Activated naive CD4-positive, alpha-beta T cell treated with anti-CD3 and anti-CD28 coated beads, Interleukin-2, amount 50 U/mL, for 16 hours (primary cell): Measurements from ENCODE around the gene XRCC5.

Experiments used
- DNase-seq: peaks from one replicate; pipeline ENCODE4 v3.0.0-alpha.2; 2020

The XRCC5 gene

DNA sequence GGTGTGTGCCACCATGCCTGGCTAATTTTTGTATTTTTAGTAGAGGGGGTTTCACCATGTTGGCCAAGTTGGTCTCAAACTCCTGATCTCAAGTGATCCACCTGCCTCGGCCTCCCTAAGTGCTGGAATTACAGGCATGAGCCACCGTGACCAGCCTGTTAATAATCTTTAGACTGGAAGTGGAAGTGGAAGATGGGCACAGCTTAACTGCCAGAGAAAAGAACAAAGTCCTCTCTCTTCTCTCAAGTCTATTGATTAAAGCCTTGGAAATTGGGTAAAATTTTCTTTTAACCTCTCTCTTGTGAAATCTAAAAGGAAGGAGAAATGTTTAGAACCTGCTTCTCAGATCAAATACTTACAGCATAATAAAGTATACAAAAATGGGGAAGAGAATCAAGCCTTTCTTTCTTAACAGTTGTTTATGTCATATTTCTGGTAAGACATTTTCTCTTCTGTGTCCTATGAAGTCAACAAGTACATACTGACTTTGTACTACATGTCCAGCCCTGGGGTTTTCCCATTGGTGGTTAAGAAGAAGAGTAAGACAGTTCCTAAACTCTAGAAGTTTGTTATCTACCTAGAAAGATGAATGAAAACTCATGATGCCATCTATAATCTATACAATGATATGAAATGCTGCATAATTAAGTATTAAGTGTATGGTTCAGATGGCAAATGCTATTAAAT lies 22.8 kb upstream of the XRCC5 start:
- no peak for DNase-seq

DNA sequence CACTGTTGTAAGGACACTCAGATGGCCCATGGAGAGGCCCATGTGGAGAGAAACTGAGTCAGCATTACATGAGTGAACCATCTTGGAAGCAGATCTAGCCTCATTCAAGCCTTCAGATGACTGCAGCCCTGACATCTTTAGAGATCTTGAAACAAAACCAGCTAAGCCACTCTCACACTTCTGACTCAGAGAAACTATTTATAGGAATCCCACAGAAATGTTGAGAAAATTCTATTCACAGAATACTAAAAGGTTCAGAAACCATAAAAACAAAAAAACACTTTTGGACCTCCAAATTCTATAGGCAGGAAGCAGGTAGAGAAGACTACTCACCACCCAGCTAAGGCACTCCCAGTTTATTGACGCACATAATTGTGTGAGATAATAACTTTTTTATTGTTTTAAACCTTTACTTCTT lies 18.8 kb upstream of the XRCC5 start:
- DNase-seq: no peak

DNA sequence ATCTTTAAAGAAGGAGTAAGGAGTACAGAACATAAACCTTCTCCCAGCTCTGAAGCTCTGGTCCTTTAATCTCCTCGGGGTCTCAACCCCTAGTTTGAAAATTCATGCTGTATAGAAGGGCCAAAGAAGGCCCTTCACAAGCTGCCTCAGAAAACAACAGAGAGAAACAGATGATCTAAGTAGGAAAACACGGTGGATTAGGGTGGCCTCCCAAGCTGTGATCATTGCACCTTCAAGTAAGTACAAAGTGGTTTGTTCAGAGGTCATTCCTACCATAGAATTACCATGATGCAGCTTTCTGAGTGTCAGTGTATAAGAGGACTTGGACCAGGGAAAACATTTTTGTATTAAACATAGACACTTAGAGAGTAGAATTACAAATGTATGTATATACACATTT lies 16.5 kb upstream of the XRCC5 start:
- no peak for DNase-seq

DNA sequence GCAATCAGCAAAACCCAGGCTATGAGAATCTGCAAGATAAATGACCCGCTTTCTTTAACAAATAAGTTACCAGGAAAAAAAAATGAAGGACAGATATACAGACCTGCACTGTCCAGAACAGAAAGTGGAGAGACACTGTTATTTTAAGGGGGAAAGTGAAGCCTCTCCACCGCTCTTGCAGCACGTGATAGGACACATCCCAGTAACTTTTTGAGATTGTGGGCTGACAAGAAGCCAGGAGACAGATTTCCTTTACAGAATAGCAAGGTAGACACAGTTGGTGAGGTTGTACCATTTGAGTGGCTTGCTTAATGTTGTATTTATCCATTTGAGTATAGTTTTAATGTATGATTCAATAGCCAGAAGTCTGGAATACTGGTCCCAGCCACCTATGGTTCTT lies 14.4 kb upstream of the XRCC5 start:
- DNase-seq: no peak

DNA sequence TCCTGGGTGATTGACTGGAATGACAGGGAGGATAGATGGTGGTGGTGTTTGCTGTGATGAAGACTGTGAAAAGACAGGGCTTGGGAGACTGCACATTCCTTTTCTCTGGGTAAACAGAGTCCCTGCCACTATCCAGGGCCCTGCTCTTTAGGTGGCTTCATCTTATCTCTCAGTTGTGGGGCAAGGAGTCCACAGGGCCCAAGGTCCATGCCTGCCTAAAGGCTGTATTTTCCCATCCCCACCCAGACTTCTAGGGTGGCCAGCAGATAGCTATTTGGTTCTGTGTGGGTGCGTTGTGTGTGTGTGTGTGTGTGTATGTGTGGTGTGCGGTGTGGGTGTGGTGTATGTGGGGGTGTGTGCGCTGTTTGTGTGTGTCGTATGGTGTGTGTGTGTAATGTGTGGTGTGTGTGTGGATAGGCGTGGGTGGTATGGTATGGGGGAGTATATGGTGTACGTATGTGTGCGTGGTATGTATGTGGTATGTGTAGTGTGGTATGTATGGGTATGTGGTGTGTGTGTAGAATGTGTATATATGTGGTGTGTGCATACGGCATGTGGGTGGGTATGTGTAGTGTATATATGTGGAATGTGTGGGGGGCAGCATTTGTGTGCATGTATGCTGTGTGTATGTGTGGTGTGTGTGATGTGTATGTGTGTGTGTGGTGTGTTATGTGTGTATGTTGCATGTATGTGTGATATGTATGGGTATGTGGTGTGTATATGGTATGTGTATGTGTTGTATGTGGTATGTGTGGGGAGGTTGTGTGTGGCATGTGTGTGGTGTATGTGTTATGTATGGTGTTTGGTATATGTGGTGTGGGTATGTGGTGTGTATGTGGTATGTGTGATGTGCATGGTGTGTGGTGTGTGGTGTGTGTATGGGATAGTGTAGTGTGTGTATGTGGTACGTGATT lies 10.5 kb upstream of the XRCC5 start:
- DNase-seq: no peak

DNA sequence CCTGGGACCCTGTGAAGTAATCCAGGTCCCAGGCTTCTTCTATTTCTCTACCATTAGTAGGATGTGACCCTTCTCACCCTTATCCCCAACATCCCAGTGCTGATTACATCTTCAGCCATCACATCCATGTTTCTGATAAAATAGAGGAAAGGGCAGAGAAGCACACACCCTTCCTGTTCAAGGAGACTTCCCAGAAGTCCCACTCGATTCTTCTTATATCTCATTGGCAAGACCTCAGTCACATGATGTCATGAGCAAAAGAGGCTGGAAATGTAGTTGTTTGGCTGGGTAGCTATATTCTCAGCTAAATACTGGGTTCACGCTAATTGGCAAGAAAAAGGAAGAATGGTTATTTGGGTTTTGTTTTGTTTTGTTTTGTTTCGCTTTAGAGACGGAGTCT lies 8.0 kb upstream of the XRCC5 start:
- no peak for DNase-seq

DNA sequence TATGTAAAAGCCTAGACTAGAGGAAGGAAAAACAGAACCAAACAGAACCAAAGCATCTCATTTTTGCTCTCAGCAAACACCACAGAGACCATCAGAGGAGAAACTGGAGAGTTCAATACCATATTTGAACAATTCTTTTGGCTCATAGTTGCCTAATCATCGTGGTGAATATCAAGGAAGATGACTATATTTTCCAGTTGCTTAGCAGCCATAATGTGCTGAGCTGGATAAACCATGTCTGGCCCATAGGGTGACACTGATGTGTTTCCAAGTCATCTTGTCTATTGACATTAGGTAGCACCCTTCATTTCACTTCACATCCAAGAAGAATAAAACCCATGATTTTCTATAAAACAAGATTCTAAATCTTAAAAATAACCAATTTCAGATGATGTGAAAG lies 5.9 kb upstream of the XRCC5 start:
- DNase-seq: no peak

DNA sequence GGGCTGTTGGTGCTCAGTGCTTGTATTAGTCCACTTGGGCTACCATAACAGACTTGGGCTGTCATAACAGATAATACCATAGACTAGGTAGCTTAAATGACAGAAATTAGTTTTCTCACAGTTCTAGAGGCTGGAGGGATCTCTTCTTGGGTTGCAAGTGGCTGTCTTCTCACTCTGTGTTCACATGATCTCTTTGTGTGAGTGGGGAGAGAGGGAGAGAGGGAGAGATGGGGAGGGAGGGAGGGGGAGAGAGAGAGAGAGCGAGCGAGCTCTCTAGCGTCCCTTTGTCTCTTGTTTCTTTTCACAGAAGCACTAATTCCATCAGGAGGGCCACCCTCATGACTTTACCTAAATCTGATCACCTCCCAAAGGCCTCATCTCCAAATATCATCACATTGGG lies 4.5 kb upstream of the XRCC5 start:
- no peak for DNase-seq

DNA sequence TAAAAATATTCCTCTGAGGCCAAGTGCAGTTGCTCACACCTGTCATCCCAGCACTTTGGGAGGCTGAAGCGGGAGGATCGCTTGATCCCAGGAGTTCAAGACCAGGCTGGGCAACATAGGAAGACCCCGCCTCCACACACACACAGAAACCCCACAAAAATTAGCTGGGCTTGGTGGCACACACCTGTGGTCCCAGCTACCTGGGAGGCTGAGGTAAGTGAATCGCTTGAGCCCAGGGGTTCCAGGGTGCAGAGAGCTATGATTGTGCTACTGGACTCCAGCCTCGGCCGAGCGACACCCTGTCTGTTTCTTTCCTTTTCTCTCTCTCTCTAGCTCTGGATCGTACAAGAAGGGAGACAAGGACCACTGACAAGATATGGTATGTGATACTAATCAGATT lies 1.8 kb upstream of the XRCC5 start:
- no peak for DNase-seq

DNA sequence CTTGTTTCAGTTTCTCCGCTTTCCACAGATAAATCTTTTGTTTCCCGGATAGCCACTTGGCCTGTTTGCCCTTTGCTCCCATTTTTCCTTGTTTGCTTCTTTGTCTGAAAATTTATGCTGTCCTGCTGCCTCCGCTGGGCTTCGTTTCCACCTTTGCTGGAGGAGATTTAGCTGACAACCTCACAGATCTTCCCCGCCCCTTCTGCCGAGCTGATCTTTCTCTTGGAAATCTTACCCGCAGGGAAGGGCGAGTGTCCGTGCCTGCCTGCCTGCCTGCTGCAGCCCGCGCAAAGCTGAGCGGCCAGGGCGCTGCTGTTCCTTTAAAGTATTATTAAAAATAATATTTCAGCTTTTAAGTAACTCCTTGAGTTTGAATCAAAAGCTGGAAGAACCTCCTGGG lies 1.4 kb upstream of the XRCC5 start:
- DNase-seq: no peak

DNA sequence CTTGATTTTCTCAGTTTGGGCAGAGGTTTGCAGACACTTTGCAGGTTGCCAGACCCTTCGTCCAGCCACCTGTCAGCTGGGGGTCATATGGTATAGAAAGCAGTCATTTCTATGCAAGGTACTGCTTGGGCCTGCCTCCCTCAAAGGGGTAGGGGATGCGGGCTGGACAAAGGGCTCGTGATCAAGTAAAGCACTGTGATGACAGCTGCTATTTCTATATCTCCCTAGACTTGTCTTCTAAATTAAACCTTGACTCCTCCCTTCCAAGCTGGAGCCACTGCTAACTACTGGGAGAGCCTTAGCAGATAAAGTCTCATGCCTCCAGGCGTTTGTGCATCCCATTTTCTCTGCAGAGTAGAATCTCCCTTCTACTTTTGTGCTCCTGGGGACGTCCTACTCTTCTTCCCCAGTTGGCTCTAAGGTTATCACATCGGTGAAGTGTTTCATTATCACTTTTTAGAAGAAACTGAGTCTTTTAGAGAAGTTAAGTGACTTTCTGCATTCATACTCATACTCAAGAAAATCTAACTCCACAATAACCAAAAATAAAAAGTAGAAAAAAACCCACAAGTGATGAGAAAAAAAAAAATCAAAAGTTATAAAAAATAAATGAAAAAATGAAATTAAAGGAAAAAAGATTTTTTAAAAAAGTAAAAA lies 710 bp upstream of the XRCC5 start:
- DNase-seq: no peak

DNA sequence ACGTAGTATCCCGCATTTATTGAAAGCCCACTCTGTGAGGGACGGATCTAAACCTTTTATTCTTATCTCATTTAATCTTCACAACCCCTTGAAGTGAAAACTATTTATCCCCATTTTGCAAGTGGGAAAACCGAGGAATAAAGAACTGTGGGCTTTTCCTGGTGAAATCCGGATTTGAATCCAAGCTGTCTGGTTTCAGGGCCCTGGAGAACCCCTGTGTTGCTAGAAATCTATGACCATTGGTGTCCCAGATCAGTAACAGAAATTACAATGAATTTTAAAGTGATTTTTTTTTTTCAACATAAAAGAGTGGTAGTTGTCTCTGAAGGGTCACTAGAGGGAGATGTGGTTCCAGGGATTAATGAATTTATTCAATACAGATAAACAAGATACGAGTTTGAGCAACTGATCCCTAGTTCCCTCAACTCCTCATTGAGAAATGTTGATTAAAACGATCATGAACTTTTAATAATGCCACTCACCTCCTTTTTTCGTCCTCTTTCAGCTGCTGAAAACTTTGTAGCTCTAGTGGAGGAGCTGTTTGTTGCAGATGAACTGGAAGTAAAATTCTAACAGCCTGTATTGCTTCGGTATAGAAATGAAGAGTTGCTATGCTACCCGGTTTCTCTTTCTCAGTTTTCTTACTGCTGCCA lies 940 bp downstream of the XRCC5 start:
- DNase-seq: no peak

DNA sequence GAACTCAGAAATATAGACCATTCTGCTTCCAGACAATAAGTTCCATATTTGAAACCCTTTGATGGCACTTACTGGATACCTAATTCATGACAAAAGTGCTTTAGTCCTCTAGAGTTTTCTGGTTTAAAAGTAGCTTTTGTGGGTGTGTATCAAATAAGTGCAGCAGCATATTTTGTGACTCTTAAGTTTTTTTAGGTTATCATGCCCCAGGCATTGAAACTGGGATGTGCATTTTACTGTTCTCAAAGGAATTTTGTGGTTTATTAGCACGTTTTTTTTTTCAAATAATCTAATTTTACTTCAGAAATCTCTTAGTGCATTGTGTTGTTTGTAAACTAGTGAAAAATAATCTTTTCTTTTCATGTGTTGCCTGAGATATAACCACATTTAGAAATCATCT lies 1.5 kb downstream of the XRCC5 start:
- DNase-seq: no peak

DNA sequence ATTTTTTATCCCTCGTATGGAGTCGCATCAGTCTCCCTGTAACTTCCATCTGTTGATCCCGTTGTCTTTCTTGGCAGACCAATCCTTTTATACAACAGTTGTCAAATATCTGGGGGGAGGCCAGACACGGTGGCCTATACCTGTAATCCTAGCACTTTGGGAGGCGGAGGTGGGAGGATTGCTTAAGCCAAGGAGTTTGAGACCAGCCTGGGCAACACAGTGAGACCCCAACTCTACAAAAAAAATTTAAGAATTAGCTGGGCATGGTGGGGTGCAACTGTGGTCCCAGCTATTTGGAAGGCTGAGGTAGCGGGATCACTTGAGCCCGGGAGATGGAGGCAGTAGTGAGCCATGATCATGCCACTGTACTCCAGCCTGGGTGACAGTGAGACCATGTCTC lies 2.0 kb downstream of the XRCC5 start:
- no peak for DNase-seq

DNA sequence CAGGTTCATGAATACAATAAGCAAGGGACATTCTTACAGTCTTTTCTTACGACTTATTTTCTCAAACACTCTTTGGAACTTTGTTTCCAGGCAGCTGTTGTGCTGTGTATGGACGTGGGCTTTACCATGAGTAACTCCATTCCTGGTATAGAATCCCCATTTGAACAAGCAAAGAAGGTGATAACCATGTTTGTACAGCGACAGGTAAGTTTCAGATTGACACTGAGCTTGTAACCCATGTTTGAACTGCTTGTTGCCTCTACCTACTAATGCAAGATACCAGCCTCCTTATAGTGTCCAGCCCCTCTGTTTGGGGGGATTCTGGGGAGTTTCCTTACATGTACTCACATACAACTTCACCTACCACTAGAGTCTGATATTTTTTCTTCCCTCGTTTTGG lies 3.8 kb downstream of the XRCC5 start:
- DNase-seq: no peak

DNA sequence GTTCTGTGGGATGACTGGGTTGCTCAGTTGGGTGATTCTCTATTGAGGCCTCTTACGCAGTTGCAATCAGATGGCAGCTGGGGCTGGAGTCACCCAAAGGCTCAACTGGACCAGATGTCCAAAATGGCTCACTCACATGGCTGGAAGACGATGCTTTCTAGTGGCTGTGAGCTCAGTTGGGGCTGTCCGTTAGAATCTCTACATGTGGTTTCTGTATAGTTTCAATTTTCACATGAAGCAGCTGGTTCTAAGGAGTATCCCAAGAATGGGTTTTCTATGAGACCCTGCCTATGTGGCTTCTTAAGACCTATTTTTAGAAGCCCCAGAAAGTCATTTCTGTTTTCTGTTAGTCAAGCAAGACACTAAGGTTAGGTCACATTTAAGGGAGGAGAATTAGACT lies 4.4 kb downstream of the XRCC5 start:
- no peak for DNase-seq

DNA sequence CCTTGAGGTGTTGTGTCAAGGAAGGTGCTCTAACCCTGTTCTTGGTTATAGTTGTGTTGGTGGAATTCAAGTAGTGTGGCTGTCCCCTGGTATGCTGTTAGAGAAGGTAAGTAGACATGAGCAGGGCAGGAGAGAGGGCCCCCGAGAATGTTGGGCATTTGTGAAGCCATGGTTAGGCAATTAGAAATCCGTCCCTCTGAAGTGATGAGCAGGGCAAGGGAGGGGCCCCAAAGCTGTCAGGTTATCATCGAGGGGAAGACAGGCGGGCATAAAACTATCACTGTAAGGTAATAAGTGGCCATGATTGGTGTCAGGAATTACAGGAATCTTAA lies 5.2 kb downstream of the XRCC5 start:
- no peak for DNase-seq

DNA sequence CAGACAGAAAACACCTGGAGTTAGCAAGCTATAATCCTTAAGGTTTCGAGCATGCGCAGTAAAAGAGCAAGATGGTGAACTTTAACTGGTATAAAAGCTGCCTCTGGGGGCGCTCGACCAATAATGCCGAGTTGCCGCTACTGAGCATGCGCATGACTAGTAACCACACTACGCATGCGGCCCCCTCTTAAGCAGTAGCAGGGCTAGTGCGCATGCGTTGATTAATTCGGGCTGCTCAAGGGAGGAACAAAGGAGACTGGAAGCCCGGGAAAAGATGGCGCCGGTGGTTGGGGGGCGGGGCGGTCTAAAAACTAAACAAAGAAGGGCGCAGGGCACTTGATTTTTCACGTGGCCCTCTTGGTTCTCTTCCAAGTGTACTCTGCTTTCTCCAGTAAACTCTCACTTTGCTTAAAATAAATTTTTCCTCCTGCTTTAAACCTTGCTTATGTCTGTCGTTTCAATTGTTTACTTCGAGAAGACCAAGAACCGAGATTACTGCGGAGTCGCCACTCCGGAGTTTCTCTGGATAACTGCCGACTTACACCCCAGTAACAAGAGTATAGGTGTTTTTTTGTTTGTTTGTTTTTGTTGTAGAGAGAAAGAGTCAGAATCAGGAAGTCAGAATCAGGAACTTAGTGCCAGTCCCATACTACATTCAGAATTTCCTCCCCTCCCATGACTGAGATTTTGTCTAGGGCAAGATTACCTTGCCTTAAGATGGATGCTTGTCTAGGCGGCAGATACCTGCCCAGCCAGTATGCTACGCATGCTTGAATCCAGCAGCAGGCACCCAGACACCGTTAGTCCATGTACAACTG lies 5.8 kb downstream of the XRCC5 start:
- DNase-seq: peak; percentile 92

DNA sequence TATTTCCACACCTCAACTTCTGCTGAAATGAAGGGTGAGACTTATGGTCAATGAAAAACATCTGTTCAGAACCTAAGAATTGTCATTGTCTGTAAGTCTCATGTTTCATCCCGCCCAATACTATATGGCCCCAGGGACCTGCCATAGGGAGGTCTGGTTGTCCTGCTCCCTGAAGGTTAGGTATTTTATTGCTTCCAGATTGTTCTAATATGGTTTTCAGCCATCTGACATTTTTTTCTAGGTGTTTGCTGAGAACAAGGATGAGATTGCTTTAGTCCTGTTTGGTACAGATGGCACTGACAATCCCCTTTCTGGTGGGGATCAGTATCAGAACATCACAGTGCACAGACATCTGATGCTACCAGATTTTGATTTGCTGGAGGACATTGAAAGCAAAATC lies 7.3 kb downstream of the XRCC5 start:
- no peak for DNase-seq

DNA sequence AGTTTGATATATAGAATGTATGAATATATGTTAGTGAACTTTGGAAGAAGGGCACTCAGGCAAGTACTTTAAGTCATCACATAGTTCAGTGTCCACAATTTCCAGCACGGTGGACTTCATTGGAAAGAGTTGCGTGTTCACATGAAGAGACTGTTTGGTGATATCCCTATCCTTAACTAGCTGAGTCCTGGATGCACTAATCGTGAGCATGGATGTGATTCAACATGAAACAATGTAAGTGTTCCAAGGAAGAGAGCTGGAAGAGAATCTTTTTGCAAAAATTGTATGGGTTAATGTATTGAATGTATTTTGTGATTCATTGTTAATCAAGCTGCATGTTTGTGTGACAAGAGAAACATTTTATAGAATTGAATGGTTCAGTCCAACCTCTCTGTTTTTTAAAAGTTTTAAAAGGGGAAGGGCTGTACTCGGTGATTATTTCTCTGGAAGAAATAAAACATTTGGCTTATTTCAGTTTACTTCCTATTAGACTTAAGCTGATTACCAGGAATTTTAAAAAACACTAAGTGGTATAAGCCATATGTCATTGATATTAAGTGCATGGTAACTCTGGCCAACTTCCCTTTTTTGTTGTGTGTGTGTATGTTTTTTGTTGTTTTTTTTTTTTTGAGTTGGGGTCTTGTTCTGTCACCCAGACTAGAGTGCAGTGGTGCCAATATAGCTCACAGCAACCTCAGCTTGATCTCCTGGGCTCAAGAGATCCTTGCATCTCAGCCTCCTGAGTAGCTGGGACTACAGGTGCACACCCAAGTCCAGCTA lies 8.6 kb downstream of the XRCC5 start:
- DNase-seq: no peak

DNA sequence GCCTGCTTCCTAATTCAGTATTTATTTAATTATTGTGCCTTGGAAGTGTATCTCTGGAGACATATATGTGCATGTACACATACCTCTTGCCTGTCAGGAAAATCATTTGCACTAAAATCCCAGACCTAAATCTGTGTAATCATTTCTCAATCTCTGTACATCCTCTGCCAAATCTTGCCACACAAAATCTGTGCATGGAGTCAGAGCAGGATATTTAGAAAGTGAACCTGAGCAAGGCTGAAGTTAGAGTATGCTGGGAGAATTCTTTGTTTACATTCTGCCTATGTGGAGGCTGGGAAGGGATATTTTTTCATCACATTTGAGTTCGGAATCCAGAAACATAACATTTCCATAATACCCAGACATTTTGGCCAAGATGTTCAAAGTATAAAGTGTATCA lies 9.3 kb downstream of the XRCC5 start:
- DNase-seq: no peak

DNA sequence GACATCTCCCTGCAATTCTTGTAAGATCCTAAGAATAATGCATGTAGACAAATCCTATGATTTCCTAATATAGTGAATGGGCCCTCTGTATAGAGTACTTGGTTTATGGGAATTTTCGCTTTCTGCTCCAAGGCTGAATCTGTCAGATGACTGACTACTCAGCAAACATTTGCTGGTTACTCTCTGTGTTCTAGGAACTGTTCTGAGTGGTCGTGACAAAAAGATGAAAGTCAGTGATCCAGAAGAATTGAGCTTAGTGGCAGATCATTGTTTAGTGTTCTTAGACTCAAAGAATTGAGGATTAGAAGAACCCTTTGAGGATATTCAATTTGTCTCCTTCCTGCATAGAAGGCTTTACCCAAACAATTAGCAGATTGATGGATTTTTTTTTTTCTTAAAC lies 10.0 kb downstream of the XRCC5 start:
- no peak for DNase-seq
